Body of pancreas (tissue), 4 donors: ENCODE data around the gene ZNF521.

ENCODE experiments used
- CTCF ChIP-seq, 7 experiments: fragments of 450-650 bp in 4 of 7; fragments of 200-600 bp in 3 of 7; sonication (generic) in 3 of 7; IDR thresholded peaks; one replicate each; pipeline ENCODE4 v1.5.1; 2016 to 2019; ENCODE audit warnings: antibody characterized with exemption in 7 of 7
- POLR2A ChIP-seq, 3 donors: fragments of 450-650 bp; IDR thresholded peaks; one replicate each; pipeline ENCODE4 v1.6.1; 2016; ENCODE audit warnings: antibody characterized with exemption in 3 of 3, mild to moderate bottlenecking in 2 of 3

DNA sequence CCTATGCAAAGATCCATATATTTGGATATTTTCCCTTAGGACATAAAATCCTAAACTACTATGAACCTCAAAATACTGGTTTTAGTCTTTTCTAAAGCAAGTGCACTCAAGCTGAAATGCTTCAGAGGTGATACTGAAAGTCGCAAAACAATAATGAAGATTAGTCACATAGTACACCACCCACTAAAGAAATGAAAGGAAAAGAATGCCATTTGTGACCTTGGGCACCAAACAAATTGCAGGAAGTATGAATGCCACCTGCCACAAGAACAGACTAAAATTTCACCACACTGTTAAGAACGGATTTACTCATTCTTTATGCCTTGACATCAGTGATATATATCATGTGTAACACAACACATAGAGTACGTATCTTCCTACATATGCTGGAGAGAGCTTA is 161.5 kb downstream of the ZNF521 start:
- TF ChIP-seq CTCF (IDR thresholded peaks at IDR 0.05) (no peak), POLR2A (IDR thresholded peaks at IDR 0.05) (no peak)
